HG03175 (cell line): ENCODE measurements around the gene MAML3.

Experiments
- ATAC-seq: cut with Tn5 transposase; IDR thresholded peaks from one replicate; pipeline ENCODE4 v1.9.1; 2021; ENCODE audit warnings: mild to moderate bottlenecking, moderate library complexity; ENCODE audit not compliant: unreplicated experiment

Gene MAML3

DNA sequence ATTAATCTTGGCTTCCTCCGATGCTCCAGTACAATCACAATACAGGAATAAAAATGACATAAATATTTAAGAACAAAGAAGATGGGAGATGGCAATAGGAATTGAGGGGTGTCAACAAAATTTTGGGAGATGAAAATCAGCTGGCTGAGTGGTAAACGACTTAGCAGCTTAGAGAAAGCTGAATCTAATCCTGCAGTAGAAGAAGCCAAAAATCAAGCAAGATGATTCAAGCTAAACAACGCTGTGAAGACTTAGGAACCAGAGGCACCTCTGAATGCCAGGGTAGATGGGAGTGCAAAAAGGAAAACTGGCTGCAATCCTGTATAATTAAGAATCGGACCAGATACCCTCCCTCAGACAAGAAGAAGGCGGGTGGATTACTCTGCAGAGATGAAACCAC is 273.1 kb downstream of the MAML3 start:
- ATAC-seq, result no peak

DNA sequence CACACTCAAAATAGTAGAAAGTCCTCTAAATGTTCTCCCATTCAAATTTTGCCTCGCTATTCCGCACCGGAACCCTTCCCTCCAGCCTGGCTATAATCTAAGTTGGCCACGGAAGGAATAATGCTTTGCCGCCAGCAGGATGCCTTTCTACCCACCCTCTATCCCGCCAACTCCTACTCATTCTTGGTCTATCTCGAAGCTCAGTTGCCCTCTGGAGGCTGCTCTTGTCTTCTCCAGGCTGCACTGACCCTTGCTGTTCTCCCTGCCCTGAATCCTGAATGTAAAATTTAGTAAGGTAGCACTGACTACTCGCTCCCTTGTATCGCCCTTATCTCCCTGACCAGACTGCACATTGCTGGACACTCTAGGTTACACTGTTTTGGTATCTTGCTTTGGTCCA is 275.9 kb downstream of the MAML3 start:
- ATAC-seq, result no peak

DNA sequence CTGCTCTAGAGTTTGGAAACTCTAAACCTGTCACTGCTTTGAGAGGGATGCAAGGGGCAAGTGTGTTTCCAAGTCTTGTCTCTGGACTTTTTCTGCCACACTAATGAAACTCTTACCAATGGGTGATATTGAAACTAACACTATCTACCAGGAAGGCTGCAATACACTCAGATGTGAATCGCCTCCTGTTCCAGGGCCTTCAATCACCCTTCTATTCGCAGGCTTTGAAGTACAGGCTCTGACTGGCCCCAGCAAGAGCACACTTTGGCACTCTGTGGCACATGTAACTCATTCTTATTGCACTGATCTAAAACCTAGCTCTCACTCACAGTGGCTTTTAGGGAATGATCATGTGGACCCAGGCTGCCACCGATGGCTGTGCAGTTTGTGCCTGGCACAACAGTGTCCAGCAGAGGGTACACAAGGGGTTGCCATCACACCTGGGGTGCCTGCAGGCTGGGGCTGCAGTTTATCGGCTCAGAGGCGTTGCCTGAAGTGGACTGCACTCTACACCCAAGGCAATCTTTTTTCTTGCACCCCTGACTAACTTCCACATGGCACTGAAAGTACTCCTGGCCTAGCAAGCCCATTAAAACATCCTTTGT is 277.5 kb downstream of the MAML3 start:
- no peak for ATAC-seq

DNA sequence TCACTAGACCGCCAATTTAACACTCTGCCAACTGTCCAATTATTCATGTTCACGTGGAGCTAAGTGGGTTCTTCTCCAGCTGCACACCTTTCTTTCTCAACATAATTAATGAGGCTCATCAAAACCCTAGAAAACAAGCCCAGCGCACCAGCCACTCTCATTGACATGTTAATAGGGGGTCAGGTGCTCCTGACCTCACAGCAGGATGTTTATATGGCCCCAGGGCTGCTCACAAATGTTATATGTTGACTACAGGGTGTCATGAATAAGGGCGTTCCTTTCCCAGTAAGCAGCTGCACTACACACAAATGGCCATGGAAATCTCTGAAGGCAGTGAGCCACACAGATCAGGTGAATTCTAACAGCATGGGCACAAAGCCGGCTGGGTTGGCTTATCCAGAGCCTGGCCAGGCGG is 278.6 kb downstream of the MAML3 start:
- no peak for ATAC-seq

DNA sequence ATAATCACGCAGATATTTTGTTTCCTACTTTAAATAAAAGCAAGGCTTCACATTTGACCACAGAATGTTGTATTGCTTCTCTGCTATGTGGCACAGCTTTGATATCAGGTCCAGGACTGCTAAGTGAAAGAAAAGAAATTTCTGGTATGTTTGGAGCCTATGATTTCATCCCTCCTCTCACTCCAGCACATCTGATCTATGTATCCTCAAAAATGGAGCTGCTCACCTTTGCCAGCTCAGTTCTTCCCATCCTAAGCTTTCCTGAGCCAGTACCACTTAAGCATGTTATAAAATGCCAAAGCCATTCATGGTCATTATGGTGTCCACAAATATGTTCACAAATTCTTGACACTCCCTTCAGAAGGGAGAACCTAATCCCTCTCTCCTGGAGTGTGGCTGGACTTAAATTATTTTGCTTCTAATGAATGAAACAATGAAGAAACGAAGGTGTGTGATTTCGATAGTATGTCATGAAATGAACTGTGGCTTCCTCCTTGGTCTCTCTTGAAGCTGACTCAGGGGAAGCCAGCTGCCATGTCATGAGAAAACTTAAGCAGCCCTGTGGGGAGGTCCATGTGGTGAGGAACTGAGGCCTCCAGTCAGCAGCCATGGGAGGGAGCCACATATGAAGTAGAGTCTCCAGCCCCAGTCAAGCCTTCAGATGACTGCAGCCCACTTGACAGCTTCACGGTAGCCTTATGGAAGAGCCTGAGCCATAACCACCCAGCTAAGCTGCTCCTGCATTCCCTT is 280.7 kb downstream of the MAML3 start:
- no peak for ATAC-seq

DNA sequence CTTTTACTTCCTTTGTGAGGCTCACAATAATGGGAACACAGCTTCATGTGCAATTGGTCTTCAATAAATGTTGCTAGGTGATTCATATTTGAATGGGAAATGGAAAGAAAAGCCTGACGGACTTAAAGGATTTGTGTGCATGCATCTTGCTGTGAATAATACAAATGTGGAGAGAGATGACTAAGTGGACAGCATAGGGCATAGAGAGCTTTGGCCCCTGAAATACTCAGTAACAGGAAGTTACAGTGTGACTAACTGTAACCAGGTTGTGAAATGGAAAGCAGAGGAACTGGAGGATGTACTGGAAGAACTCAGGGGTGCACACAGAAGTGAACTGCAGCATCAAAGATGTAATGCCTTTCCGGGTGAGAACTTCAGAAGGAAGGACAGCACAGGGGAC is 281.7 kb downstream of the MAML3 start:
- no peak for ATAC-seq

DNA sequence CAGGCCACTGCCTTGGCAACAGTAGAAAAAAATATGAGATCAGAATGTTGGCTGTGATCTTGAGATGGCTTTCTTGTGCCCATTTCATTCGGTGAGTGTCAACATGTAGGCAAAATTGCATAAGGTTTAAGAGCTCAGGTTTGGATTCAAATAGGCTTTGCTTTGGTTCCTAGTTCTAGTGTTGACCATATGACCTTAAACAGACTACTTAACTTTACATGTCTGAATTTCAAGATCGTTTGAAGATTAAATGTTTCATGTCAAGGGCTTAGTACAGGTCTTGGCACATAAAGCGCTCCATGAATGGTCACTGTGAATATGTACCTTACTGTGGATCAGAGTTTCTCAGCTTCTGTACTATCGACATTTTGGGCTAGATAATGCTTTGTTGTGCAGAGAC is 284.2 kb downstream of the MAML3 start:
- no peak for ATAC-seq

DNA sequence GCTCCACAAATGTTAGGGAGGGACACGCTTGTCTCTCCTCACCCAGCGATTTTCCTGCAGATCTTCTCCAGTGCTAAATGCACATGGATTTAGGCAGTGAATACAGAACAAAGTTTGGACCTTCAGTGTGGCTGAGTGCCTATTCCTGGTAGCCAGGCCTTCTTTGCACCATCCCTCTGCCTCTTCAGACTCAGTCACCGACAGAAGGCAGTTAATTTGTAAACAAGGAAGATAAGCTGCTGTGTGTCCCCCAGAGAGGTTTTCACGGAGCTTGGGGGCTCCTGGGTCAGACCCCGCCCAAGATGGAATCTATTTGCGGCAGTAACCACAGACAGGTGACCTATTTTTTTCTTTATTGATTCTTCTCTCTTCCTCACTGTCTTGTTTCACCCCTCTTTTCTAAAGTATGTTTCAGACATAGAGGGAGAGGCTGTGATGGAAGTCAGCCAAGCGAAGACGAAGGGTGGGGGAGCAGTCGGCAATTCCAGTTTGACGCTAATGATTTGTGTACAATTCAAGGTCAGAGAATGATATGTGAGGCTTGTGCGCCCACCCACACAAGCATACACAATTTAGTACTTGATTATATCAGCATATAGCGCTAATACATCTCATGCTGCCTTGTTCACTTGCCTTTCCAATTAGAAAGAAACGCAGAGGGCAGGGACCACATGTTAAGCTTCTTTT is 287.6 kb downstream of the MAML3 start:
- ATAC-seq, result no peak

DNA sequence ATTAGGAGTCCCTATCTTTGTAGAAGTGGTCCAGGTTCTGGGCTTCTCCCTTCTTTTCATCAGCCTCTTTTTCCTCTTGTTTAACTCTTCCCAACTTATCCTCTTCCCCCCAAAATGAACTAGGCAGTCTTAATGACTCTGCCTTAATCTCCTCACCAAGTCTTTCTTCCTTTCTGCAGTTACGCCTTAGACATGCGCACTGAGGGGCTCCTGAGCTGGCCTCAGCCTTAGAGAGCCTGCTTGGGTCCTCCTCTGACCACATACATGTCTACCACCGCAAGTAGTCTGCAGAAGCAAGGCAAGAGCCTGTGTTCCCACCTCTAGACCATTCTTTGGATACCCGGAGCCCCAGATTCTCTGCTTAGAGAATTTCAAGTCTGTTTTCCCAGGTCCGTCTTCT is 288.4 kb downstream of the MAML3 start:
- no peak for ATAC-seq

DNA sequence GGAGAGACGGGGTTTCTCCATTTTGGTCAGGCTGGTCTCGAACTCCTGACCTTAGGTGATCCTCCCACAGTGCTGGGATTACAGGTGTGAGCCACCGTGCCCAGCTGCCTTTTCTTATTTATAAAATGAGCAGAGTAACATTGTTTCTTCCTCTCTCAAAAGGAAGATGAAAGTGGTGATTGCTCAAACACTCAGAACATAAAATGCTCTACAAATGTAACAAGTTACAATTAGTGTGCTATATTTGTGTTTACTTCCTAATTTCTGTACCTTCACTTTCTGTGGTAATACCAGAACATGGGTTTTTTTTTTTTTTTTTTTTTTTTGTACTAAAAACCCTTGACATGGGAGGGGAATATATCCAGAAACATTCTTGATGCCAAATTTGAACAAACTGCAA is 290.5 kb downstream of the MAML3 start:
- ATAC-seq, result no peak

DNA sequence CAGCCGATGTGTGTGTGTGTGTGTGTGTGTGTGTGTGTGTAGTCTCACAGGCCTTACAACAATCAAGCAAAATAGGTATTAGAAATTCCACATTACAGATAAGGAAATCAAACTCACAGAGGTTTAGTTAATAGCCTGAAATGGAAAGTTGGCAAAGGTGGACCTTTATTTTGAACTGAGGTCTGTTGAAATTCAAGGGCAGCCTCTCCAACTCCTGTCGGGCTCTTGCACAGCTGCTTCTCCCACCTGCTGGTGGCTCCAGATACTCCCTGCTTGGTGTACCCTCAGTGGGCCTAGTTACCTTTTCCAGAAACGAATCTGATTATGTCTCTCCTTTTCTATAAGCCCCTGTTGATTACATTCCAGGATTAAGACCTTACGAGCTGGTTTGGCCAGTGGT is 292.5 kb downstream of the MAML3 start:
- ATAC-seq, result no peak

DNA sequence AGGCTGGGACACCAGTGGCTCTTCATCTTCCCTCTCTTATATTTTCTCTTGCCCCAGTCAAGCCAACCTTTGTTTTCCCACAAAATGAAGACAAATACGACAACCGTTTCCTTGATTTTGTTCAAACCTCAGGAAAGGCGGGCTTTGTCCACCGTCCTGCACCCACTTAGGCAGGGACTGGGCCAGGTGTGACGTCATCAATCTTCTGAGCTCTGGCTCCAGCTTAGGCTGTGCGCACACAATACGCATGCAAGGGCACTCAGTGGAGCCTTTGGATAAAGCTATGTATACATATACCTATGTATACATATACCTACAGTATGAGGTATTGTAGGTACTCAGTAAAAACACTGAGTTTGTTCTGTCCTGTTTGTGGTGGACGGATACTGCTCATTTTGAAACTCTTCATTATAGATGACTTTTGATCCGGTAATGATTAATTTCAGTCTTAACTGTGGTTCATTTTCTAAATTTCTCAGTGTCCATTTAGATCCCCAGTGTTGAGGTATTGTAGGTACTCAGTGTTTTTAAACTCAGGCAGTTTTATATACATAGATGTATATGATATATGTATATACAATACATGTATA is 293.5 kb downstream of the MAML3 start:
- ATAC-seq, result no peak

DNA sequence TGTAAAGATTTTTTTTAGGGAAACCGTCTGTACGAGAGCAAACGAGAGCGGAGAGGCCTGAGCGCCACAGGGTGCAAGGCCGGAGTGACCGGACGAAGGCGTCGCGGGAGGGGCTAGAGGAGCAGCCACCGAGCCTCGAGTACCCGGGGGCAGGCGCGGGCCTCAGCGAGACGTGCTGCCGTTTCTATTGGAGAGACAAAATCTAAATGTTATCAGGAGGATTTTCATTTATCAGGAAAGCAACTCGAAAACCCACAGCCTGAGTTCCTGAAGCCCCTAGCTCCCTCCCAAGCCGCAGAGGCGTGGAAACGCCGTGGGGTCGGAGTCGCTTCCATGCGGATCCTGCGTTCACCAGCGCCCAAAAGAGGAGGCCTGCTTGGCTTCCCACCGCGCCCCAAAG is 294.1 kb downstream of the MAML3 start:
- no peak for ATAC-seq

DNA sequence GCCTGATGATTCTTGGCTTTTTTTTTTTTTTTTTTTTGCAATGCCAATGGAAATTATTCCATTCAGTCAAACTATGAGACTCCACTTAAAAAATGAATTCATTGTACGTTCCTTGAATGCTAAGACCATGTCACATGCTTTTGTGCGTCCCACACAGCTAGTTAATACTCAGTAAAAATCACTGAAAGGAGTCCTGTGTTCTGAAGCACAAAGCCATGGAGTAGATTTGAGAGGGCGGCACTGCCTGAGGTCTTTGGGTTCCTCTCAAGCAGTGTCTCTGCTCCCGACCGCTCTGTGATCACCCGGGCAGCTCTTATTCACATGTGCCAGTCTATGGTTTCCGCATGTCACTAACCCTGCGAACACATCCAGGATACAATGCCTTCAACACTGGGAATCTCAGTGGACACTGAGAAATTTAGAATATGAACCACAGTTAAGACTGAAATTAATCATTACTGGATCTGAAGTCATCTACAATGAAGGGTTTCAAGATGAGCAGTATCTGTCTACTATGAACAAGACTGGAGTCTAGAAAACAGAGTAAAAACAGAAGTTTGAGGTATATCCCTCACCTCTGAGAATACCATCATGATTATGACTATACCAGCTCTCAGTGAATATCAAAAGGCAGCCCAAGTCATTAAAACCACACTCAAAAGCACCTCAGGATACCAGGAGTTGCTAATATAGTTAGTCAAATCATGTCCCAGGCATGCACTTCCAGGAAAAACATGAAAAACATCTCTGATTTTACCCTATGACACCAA is 295.4 kb downstream of the MAML3 start:
- peak; percentile 97 for ATAC-seq

DNA sequence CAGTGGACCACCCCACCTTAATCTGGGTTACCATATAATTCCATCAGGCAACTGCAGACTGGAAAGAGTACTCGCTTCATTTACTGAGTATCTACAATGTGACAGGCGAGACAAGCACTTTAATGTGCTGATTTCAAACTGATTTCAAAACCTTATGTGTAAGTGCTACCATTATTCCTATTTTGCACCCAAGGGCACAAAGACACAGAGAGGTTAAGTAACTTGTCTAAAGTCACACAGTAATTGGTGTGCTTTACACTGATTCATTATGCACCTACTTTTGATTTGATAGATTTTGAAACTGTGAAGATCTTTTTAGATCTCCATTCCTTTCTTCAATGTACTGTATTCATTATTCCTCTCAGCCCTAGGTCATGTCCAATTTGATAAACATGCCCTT is 296.0 kb downstream of the MAML3 start:
- ATAC-seq, result no peak

DNA sequence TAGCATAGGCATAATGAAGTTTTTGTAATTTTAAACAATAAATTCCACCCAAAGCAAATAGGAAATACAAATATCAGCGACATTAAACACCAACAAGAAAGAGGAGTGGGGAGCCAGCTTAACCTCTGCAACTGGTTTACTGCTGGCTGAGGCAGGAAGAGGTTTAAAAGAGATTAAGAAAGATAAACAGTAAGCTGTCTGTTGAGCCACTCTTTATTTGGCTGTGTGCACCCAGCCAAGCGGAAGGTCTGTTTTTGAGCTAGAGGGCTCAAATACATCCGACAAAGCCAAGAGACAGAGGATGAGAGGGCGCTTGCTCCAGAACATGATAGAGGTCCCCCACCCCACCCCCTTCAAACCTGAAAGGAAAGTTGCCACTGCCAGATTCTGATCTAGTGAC is 297.0 kb downstream of the MAML3 start:
- ATAC-seq, result no peak

DNA sequence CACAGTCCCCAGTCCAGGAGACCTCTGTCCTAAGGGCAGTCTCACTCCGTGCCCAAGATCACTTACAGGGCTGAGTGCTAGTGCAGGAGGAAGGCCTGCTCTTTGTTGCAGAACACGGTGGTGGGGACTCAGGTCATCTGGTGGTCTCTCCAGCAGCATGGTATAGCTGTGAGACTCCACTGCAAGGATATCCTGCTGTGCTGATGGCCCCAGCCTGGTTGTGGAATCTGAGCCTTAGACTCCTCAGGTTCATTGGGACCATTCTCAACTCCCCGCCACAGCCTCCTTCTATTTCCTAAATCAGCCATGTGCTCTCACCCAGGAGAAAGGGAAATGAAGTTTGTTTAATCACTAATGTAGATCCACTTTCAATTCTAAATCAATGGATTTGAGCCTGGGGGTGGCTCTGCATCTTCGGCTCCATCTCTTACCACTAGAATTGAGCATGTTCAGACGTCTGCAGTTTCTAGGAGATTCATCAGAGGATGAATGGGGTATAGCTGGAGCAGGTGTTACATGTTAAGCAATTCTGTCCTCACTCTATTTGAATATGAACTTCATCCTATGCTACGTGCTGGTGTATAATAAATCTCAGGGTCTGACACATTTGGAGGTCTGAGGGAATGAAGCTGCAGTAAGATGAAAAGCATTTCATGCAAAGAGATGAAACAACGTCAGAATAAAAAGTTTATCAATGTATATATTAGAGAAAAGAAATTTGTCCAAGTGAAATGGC is 299.1 kb downstream of the MAML3 start:
- ATAC-seq, result no peak

DNA sequence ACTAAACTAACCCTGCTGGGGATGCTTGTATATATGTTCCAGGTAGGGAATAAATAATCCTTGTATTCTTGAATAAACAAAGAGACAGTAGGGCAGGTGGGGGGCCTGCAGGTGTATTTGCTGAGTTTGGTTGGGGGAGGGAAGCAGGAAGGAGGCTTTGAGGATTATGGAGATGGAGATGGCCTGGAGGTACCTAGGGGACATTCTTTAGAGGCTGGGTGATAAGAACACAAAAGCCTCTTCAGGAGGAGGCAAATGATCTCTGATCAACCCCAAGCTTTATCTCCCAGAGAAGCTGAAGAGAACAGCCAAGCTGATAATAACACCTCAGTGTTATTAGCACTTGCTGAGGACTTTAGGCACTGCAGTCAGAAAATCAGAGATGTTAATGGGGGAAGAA is 300.7 kb downstream of the MAML3 start:
- ATAC-seq, result no peak

DNA sequence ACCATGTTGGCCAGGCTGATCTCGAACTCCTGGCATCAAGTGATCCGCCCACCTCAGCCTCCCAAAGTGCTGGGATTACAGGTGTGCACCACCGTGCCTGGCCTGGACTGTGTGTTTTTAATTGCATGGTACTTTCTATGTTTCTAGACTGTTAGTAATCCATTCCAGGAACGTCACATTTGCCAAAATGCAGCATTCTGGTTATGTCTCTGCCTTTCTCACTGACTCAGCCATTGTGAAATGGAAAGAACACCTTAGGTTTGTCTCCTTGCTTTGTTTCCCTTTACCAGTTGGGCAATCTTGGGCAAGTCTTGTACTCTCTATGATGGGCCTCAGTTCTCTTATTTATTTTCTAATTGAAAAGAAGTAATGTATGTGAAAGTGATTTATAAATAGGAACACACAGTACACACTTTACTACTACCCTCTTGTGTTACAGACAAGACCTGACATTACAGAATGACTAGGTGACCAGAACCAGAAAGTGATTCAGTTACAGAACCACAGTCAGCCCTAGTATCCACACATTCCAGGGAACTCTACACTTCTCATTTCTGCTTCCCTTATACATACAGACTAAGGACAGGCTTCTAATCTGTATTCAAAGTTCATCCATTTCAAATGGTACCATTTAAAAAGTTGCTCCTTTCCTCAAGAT is 301.2 kb downstream of the MAML3 start:
- ATAC-seq, result no peak

DNA sequence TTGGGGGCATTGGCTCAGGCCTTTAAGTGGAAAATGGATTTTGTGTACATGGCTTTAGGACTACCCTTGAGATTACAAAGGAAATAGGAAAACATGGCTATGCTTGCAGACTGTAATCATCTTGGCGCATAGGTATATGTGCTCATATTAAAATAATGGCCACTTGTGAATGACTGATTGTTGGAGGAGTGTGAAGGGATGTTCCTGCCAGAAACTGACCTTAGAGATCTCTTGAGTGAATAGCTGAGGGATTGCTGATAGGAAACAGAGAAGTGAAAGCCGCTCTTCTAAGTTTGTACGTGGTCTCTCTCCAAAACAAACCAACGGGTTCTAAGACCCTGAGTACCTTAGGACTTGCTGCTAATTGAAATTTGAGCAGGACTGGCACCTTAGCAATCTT is 302.3 kb downstream of the MAML3 start:
- ATAC-seq, result no peak
